GM19193 (cell line): ENCODE results near the gene ADAMTS4.
A peak's percentile ranks its signal among the peaks of the same experiment; 100 is the strongest.

Source experiments
- POLR2A ChIP-seq: IDR thresholded peaks from 4 replicates; pipeline ENCODE4 v1.6.1; 2011; ENCODE audit not compliant: insufficient read depth, insufficient read length; ENCODE audit errors: extremely low read depth

The ADAMTS4 gene

GRCh38 chr1:161223805-161224694 lies 25.2 kb upstream of the ADAMTS4 start:
- no peak for TF ChIP-seq POLR2A

DNA sequence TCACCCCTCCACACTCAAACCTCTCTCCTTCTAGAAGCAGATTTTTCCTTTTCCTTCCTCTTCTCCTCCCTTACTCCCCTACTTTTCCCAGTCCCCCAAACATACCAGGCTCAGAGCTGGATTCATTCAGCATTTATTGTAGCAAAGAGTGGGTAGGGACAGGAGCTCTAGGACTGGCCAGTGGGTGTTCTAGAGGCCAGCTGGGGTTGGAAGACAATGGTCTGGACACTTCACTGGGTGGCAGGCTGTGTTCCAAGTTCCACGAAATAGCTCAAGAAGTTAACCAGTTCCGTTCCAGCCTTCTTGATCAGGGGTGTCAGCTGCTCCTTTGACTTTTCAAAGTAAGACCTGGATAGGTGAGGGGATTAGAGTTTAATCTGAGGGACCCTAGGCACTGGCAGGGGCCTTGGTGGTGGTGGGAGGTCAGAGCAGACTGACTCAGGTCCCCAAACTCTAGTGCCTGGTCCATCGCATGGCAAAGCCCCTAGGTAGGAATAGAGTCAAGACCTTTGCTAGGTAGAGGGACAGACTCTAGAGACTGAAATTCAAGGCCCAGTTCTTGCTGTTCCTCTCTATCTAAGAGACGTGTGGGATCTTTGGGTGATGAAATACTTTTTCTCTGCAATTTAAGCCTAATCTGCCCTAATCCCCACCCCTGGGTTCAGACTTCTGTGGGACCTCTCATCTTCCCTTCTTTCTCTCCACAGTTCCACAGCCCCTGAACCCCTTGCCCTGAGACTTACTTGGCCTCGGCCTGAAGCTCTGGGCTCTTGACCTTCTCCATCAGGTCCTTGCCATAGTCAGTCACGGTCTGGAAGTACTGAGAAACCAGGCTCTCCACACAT lies 23.5 kb upstream of the ADAMTS4 start:
- no peak for TF ChIP-seq POLR2A

DNA sequence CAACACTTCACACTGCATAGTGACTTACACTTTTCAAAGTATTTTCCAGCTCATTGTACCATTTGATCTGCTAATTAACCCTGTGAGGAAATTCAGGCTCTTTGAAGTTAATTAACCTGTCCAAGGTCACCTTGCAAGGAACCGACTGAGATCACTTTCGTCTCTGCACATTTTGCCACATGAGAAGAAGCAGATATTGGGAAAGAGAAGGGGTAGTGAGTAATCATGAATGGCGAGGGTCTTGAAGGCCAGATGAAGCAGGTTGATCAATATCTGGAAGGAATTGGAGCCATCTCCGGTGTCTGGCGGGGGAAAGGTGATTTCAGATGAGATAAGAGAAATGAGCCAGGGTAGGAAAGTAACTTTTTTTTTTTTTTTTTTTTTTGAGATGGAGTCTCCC lies 21.1 kb upstream of the ADAMTS4 start:
- TF ChIP-seq POLR2A = no peak

- TF ChIP-seq POLR2A = no peak
These were observed 20.4 kb upstream of the ADAMTS4 start for GRCh38 chr1:161219078-161219892.

- no peak for TF ChIP-seq POLR2A
These were observed 19.6 kb upstream of the ADAMTS4 start for GRCh38 chr1:161218301-161219077.

- no peak for TF ChIP-seq POLR2A
These were observed 19.0 kb upstream of the ADAMTS4 start for GRCh38 chr1:161217831-161218230.

DNA sequence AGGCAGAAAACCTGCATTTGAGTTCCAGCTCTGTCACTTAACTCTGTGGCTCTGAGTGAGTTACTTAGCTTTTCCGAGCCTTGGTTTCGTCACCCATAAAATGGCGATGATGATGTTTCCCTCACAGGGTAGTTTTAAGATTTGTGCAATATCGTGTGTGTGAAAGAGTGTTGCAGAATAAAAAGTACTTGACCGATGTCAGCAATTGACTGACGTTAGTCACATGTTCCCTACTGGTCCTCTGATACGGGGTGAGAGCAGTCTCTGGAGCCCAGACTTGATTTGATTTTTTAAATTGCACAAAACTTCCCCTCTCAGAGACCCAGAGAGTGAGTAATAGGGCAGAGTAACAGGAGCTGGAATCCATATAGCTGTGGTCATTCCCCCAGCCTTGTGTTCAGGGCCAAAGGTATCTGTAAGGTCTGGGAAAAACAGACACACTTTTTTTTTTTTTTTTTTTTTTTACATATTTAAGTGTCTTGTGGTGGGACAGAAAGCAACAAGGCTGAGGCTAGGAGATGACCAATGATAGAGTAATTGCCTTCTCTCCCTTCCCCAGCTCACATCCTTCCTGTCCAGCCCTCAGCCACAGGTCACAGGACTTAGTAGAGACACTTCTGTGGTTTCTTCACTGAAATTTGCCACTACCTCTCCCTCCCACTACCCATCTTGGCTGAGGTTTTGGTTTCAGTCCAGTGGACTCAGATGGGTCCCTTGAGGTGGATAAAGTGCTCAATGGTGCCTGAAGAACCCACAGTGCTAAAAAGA lies 18.3 kb upstream of the ADAMTS4 start:
- TF ChIP-seq POLR2A = no peak

DNA sequence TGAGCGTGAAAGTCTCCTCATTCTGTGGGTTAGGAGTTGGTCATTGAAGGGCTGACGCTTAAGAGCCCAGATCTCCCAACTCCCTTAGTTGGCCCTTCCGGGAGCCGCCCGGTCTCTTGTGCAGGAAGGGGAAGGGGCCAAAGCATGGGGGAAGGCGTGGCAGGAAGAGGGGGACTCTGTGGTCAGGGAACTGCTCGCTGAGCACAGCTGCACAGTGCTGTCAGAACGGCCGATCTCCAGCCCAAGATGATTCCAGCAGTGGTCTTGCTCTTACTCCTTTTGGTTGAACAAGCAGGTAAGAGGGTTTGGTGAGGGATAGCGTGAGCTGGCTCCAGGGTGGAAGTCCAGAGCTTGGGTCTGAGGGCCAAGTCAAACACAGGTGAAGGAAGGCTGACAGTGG lies 16.2 kb upstream of the ADAMTS4 start, which contains the start of gene FCER1G:
Gene FCER1G (plus strand): TSS at position 220 of the 400 bp plus-strand sequence. CDS start 27 bp downstream, at position 247.
- TF ChIP-seq POLR2A = no peak

GRCh38 chr1:161214369-161214768 lies 15.5 kb upstream of the ADAMTS4 start:
- TF ChIP-seq POLR2A = no peak

- TF ChIP-seq POLR2A = no peak
These were observed 11.0 kb upstream of the ADAMTS4 start for GRCh38 chr1:161209790-161210409.

GRCh38 chr1:161207173-161207572 lies 8.3 kb upstream of the ADAMTS4 start:
- TF ChIP-seq POLR2A = no peak

GRCh38 chr1:161206411-161207140 lies 7.7 kb upstream of the ADAMTS4 start:
- no peak for TF ChIP-seq POLR2A

DNA sequence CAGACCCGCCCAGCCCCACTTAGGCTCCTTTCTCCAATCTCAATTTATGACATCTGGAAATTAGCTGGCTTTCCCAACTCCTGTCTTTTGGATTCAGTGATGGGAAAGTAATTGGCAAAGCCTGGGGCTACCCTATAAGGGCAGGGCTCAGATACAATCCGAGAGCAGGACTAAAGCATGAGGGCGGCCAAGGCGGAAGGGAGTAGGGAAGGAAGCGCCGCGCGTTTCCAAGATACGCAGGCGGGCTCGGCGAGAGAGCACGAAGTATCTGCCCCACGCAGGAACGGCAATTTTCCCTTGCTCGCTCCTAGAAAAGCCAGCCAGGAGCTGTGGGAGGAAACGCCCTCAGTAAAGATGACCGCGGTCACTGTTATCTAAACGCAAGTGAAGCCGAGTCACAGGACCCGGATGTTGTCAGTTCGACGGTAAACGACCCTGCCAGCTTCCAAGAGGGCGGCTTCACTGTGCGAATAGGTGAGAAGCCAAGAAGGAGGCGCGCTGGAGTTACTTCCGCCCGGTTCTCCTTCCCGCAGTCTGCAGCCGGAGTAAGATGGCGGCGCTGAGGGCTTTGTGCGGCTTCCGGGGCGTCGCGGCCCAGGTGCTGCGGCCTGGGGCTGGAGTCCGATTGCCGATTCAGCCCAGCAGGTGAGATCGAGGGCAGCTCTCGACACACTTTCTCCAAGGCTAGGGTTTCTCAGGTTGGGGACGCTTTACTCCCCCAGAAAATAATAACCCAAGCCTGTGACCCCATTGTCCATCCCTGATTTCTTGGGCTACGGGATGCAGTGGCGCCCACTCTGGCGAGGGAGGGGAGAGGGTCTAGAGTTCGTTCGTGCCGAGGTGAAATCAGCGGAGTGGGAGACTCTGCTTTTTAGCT lies 3.2 kb upstream of the ADAMTS4 start, which contains the start of gene NDUFS2:
Gene NDUFS2 (plus strand): TSS at position 532 of the 877 bp plus-strand sequence. CDS start 19 bp downstream, at position 551.
- peak; percentile 95 for TF ChIP-seq POLR2A
